Embryonic facial prominence (tissue), 1 donor: ENCODE measurements around the gene UGT1A10.
"Not testable (repeated sequence)": the region's sequence is repeated elsewhere in the genome, so short reads cannot be mapped to it uniquely, and the experiment has no call there.

Source experiments
- DNase-seq: peaks from one replicate; pipeline ENCODE4 v3.0.0-alpha.2; 2016; ENCODE audit errors: extremely low spot score

The UGT1A10 gene

DNA sequence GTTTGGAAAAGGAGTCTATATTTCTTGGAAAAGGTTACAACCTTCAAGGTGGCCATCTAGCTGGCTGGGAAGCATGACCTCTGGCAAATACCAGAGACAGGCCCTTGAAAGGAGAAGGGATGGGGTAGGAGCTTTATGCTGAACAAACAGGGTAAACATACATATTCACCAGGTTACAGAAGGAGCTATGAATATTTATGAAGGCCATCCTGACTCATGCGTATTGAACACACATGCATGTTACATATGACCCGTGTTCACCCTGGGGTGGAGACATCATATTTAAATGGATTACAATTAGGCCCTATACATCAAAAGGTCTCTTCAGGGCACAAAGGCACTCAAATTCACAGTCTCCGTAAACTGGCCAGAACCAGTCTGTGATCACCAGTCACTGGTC, 19.7 kb downstream of the UGT1A10 start:
- not testable (repeated sequence) for DNase-seq

DNA sequence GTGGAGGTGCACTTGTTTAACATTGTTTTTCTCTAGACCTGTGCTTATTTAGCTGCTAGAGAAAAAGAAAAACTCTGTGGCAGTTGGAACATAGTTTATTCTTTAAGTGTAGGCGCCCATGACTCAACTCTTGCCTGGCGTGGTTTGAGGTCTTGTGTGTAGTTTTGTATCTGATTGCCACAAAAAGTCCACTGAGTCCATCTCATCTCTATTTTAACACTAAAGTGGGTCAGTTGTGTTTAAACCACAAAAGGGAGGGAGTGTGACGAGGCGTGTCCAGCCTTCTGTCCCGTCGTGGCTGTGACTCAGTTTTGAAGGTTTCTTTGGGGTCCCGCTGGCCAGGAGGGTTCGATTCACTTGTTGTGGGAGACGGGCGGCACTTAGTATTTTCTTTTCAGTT, 20.2 kb downstream of the UGT1A10 start:
- no peak for DNase-seq

DNA sequence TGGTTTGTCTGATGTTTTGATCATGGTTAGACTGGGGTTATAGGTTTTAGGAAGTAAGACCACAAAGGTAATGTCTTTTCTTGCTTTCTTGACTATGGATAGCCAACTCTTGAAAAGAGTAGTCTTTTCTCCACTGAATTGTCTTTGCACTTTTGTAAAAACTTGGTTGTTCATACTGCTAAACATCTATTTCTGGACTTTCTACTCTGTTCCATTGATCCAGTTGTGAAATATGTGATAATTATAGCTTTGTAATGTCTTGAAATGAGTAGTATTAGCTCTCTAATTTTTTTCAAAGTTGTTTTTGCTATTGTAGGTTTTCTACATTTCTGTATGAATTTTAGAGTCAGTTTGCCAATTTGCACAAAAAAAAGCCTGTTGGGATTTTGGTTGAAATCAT, 22.4 kb downstream of the UGT1A10 start:
- no peak for DNase-seq

DNA sequence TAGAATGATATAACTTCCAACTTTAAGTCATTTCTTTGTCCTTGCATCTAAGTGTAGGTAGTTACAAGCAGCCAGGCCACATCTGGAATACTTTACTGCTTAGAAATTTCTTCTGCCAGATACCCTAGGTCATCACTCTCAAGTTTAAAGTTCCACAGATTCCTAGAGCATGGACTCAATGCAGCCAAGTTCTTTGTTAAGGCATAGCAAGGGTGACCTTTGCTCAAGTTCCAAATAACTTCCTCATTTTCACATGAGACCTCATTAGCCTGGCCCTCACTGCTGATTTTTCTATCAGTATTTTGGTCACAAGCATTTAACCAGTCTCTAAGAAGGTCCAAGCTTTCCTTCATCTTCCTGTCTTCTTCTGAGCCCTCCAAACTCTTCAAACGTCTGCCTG, 27.7 kb downstream of the UGT1A10 start:
- DNase-seq = no peak

DNA sequence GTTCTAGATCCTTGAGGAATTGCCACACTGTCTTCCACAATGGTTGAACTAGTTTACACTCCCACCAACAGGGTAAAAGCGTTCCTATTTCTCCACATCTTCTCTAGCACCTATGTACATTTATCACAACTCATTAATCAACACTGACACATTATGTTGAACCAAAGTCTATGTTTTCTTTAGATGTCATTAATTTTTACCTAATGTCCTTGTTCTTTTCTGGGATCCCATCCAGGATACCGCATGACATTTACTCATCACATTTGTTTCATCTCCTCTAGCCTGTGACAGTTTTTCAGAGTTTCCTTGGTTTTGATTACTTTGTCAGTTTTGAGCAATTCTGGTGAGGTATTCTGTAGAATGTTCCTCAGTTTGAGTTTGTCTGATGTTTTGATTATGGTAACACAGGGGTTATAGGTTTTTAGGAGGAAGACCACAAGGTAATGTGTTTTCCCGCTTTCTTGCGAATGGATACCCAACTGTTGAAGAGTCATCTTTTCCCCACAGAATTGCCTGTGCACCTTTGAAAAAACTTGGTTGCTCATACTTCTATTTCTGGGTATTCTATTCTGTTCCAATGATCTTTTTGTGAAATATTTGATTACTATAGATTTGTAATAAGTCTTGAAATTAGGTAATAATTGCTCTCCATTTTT, 32.5 kb downstream of the UGT1A10 start:
- no peak for DNase-seq

DNA sequence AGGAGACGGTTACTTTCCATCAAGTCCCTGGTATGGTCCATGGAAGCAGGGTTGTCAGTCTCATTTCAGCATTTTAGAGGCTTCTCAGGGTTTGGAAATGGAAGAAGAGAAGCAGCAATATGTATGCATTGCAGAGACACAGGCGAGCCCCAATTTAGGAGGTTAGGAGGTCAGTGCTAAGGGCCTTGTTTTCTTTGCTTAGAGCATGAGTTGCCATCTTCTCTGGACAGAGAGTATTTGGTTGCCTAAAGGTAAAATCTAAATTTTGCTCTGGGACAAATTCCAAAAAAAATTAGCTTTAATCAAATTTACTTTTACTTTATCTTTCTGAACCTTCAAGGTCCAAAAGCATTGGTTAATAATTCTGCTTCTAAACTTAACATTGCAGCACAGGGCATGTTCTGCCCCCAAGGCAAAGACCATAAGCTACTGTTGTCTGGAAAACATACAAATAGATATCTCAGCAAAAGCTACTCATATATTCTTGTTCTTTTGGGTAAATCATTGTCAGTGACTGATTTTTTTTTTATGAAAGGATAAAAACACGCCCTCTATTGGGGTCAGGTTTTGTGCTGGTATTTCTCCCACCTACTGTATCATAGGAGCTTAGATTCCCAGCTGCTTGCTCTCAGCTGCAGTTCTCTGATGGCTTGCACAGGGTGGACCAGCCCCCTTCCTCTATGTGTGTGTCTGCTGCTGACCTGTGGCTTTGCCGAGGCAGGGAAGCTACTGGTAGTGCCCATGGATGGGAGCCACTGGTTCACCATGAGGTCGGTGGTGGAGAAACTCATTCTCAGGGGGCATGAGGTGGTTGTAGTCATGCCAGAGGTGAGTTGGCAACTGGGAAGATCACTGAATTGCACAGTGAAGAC, 35.3 kb downstream of the UGT1A10 start, which contains the start of gene UGT1A9:
Gene UGT1A9, plus strand, starts transcription at position 609 of the 872 bp plus-strand sequence. Its CDS starts 37 bp downstream, at position 646.
- no peak for DNase-seq

DNA sequence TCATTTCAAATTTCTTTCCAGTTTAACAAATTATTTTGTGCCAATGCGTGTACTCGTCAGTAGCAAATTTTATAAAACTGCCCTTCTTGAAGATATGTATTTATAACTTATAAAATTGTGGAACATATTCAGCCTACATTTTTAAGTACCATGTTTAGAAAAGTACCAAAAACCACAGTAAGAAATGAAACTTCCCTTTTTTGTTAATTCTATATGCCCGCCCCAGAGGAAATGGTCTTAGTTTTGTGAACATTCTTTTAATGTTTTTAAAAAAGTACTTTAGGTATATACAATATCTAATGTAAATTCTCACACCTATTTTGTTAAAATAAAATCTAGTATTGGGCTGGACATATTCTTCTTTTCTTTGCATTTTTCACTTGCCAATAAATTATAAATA, 36.6 kb downstream of the UGT1A10 start:
- DNase-seq = no peak

DNA sequence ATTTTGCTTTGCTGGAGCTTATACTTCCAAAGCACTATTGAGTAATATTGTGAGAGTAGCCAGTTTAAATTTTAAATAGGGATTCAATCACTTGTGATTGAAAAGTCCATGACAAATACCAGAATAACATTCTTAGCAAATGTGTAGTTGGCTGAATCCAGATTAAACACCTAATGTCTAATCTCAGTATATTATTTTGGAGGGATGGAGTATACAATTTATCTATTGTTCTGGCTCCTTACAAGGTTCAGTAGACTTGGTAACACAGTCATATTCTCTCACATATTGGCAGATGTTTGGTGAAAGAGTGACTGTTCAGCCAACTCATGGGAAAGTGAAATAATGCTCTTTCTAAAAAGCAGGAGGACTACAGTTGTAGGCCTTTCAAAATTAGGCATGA, 37.6 kb downstream of the UGT1A10 start:
- no peak for DNase-seq

DNA sequence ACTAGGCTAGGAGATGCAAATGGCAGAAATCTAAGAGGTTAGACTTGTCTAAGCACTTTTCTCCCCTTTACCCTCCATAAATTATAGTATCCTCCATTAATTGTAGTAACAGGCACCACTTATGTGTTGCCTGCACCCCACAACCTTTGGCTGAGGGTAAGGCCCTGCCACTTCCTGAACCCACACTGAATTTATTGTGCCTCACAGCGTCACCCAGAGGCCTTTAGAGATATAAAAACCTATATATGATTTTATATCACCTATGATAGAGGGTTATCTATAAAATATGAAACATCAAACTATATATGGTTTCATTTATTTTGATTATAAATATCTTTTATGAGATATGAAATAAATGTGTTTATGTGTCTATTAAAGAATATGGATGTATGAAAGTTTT, 38.1 kb downstream of the UGT1A10 start:
- no peak for DNase-seq

DNA sequence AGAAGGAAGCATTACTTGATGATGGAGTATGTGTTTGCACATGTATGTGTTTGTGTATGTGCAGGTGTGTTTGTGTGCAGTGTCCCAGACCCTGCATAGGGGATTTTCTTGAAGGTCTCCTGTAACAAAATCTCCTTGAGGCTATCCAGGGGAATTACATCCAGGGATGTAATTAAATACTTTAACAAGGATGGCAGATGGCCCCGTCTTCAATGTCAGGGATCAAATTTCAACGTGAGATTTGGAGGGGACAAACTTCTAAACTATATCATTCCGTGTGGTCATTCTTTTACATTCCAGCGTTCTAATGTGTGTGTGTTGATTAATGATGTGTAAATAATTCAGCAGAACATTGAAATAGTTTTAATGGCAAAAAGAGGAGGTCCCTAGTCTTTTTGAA, 38.7 kb downstream of the UGT1A10 start:
- DNase-seq = no peak

DNA sequence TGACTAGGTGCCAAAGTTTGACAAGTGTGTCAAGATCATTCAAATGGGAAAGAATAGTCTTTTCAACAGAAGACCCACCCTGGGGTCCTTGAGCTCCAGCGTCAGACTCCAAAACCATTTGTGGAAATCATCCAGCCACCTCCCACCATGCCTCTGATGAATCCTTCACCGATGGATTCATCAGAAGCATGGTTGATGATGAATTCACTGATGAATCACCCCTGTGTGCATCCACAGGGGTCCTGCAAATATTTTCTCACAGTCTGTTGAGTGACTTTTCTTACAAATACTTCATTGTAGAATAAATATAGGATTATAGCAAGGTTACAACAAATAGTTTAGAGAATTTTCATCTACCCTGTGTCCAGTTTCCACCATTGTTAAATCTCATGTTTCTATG, 39.8 kb downstream of the UGT1A10 start:
- DNase-seq = no peak

DNA sequence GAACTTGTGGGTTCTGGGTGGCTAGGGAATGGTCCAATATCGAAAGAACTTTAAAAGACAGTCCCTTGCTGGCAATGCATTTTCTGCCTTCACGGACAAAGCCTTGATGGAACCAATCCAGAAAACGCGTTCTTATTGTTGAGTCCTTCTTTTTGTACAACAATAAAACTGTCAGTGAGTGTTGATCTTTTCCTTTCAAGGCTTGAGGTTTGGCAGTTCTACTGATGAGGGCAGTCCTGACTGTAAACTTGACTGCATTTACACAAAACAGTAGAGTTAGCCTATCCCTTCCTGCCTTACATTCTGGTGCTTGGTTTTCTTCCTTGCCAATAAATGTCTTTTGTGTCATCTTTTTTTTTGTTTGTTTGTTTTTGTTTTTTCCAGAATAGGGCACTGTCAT, 42.9 kb downstream of the UGT1A10 start:
- DNase-seq = no peak

DNA sequence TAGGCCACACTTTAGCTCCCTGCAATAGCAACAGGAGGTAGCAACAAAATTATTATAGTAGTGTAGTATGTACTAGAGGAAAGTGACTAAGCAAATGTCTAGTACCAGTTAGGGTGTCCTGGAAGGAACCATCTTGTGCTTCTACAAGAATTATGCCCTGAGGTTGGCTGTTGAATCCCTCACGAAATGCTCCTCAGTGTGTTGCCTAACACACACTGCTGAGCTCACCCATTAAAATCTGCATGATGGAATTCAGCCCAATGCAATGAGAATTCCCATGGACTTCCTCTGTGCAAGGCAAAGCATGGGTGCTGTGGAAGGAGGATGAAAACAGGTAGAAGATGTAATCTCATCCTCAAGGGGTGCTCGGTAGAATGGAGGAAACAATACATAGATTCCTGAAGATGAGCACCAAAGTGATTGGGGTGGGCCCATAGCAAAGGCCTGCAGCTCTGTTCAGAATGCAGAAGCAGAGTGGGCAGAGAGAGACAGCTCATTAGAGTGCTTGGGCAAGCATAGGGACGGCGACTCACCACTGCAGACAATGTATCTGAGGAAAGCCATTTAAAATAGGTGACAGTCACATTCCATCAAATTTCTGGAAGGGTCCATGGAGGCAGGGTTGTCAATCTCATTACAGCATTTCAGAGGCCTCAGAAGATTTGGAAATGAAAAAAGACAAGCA, 44.3 kb downstream of the UGT1A10 start:
- no peak for DNase-seq

DNA sequence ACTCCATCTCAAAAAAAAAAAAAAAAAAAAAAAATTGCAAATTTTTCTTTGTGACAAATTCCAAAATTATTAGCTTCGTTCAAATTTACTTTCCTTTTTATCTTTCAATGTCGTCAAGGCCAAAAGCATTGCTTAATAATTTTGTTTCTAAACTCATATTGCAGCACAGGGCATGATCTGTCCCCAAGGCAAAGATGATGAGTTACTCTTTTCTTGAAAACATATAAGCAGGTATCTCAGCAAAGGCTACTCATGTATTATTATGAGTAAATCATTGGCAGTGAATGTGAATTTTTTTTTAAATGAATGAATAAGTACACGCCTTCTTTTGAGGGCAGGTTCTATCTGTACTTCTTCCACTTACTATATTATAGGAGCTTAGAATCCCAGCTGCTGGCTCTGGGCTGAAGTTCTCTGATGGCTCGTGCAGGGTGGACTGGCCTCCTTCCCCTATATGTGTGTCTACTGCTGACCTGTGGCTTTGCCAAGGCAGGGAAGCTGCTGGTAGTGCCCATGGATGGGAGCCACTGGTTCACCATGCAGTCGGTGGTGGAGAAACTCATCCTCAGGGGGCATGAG, 45.4 kb downstream of the UGT1A10 start, which contains the start of gene UGT1A7:
Gene UGT1A7, plus strand, starts transcription at position 381 of the 579 bp plus-strand sequence. Its CDS starts 37 bp downstream, at position 418.
- DNase-seq = no peak

DNA sequence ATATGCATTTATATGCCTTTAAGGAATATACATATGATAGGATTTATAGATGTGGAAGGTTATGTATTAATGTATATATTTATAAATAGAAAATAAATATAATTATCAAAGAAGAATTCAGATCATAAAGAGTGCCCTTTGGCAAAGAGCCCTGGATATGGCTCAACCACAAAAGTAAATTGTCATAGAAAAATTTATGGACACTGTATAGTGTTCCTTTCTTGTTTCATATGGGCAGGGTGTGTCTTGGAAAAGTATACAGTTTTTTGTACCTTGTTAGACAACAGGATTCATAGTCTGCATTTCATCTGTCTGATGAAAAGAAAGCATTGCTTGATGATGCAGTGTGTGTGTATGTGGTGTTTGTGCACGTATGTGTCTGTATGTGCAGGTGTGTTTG, 48.4 kb downstream of the UGT1A10 start:
- DNase-seq = no peak

DNA sequence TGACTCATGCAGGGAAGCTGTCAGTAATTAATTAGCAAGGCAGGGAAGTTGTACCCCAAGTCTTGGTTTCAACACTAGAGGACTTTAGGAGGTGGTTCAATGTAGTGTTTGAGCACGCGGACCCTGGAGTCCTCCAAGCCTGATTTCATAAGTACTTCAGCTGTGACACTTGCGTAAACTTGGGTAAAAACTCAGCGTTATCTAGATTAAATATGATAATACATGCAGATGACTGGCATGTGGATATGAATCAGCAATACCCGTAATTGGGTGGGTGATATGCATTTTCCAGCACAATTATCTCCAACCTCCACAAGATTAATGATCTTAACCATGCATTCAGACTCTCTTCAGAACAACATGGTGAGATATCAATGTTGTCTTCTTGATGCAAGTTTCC, 50.7 kb downstream of the UGT1A10 start:
- DNase-seq = no peak

DNA sequence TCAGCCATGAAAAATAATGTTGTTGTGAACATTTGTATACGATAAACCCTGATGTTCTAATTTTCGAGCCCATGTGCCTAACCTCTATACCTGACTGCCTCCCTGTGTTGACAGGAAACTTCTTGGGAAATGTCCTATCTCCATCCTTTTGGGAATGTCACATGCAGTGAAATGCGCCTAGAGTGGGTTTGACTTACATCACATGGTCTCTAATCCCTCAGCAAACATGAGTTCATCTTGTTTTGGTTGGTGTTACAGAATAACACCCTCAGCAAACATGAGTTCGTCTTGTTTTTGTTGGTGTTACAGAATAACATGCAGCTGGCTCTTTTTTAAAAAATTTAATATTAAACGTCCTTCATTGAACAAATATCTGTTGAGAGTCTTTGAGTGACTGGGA, 52.1 kb downstream of the UGT1A10 start:
- no peak for DNase-seq

DNA sequence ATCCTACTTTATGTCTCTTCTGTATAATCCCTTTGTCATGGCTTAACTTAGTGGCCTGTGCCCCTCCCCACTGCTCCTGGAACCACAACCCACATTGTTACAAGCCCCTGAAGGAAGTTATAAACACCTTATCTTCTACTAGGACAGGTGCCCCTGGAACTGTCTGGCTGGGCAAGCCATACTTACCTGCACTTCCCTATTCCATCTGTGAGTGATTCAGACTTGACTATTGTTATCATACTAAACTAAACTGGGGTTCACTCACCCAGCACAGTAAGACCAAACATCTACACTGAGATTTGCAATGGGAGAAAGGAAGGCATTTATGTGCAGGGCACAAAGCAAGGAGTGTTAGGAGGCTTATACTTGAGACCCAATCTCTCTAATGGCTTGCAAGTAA, 52.8 kb downstream of the UGT1A10 start:
- DNase-seq = no peak

DNA sequence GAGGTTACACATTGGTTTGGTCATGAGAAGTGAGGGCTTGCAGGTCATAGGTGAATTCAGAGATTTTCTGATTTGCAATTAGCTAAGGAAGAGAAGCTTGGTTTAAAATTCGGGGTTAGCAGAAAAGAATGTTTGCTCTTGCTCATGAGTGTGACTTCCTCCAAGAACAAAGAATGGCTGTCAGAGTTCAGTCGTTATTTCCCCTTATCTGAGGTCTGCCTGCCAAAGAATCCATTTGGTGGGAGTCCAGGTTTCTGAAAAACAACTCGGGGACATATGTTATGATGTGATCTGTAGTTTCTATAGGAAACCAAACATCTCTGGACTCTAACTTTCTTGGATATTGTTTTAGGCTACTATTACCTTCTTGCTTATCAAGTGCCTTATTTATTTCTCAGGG, 53.3 kb downstream of the UGT1A10 start:
- DNase-seq = no peak

DNA sequence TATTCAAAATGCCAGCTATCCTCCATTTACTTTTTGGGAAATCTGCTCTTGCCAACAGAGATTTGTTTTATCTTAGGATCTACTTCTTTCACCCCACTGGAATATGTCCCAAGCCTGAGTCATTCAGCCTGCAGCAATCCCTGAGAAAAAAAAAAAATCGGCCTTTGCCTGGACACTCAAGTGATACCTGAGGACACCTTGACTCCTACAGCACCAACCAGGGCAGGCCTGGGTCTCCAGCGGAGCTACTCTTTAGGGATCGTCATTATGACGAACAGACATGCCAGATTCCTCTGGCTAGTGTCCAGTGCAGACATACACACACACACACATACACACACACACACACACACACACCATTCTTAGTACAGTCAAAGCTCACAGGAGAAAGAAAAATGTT, 54.2 kb downstream of the UGT1A10 start:
- DNase-seq = no peak

DNA sequence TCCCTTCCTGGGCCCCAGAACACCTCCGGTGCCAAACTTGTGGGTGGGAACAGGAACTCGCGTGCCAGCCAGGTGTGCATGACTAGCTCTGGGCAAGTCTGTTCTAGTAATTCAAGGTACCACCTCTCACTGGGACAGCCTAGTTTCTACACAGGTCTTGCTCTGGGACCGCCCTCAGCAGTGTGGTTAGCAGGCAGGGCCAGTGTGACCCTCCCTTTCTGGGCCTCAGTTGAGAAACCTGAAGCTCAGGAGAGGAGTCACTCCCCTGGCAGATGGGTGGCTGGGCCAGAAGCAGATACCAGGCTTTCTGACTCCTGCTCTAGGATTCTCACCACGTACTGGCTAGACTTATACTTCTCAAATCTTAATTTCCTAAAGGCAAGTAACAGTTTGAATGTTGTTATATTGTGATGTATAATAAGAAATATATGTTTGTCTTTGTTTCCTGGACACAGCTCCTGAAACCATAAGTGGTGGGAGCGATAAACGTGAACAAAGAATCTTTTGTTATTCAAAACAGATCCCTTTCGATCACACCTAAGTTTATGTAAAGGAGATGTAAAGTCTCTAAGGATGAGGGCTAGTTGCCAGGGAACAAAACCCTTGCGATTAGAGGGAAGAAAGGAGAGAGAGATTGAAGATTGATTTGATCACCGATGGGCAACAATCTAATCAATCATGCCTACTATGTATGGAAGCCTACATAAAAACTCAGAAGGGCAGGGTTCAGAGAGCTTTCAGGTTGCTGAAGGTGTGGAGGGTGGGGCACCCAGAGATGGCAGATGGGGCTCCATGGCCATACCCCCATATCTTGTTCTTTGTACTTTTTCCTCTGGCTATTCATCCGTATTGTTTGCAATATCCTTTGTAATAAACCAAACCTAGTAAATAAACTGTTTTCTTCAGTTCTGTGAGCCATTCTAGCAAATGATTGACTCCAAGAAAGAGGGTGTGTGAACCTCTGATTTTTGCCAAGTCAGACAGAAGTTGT, 55.5 kb downstream of the UGT1A10 start:
- no peak for DNase-seq
